NT2/D1 (cell line): ENCODE data around the gene GDNF.

Experiments used
- DNase-seq: peaks from one replicate; pipeline ENCODE4 v3.0.0-alpha.2; 2011; ENCODE audit warnings: low read depth, low spot score
- H3K27me3 ChIP-seq: 2 replicates; pipeline ENCODE4 v1.6.0; 2011; ENCODE audit warnings: mild to moderate bottlenecking; ENCODE audit not compliant: insufficient read length, insufficient read depth
- H3K36me3 ChIP-seq: 2 replicates; pipeline ENCODE4 v1.6.1; 2011; ENCODE audit warnings: mild to moderate bottlenecking, low read length, mixed read lengths; ENCODE audit not compliant: insufficient read depth, insufficient read length
- H3K4me1 ChIP-seq: 2 replicates; pipeline ENCODE4 v1.5.1; 2011; ENCODE audit not compliant: insufficient read depth, insufficient read length
- H3K4me3 ChIP-seq: 2 replicates; pipeline ENCODE4 v1.5.1; 2011; ENCODE audit warnings: low read depth; ENCODE audit not compliant: insufficient read length
- H3K9ac ChIP-seq: 2 replicates; pipeline ENCODE4 v1.6.0; 2011; ENCODE audit warnings: low read depth; ENCODE audit not compliant: insufficient read length
- H3K9me3 ChIP-seq: 2 replicates; pipeline ENCODE4 v1.5.1; 2011; ENCODE audit warnings: mild to moderate bottlenecking, low read length; ENCODE audit not compliant: insufficient read depth
- SUZ12 ChIP-seq: IDR thresholded peaks from 2 replicates; pipeline ENCODE4 v1.6.1; 2011; ENCODE audit not compliant: insufficient read length, insufficient read depth; ENCODE audit errors: extremely low read depth
- YY1 ChIP-seq: IDR thresholded peaks from 2 replicates; pipeline ENCODE4 v1.6.1; 2011; ENCODE audit not compliant: insufficient read length, insufficient read depth
- ZNF274 ChIP-seq: IDR thresholded peaks from 2 replicates; pipeline ENCODE4 v1.6.1; 2011; ENCODE audit warnings: mild to moderate bottlenecking, low read depth, low read length

GDNF gene

GRCh38 chr5:37858250-37858649 lies 18.4 kb upstream of the GDNF start:
- TF ChIP-seq SUZ12 (no peak), YY1 (no peak), ZNF274 (no peak)
- no peak overlapping the region for H3K9ac ChIP-seq
- no peaks in the 10 kb centered on the region for H3K4me1 ChIP-seq
- 0 out of 2 replicates have a peak, but pooled peaks cover 7% of the 10 kb centered on the region for H3K9me3 ChIP-seq
- no peaks in the 10 kb centered on the region for H3K27me3 ChIP-seq
- no peak for DNase-seq
- no peak overlapping the region for H3K4me3 ChIP-seq
- H3K36me3 ChIP-seq, result no peaks in the 10 kb centered on the region

GRCh38 chr5:37857696-37858095 lies 17.9 kb upstream of the GDNF start:
- H3K27me3 ChIP-seq, result no peaks in the 10 kb centered on the region
- TF ChIP-seq ZNF274, result no peak

GRCh38 chr5:37855438-37855837 lies 15.6 kb upstream of the GDNF start:
- no peak for TF ChIP-seq ZNF274
- no peak for TF ChIP-seq SUZ12
- no peak for TF ChIP-seq YY1
- Histone ChIP-seq H3K4me1 (no peaks in the 10 kb centered on the region), H3K9ac (no peak overlapping the region), H3K9me3 (0 out of 2 replicates have a peak, but pooled peaks cover 7% of the 10 kb centered on the region), H3K27me3 (no peaks in the 10 kb centered on the region), H3K4me3 (no peak overlapping the region), H3K36me3 (no peaks in the 10 kb centered on the region)
- no peak for DNase-seq

More at GRCh38 chr5:37857696-37858095, 17.9 kb upstream of the GDNF start:
- H3K36me3 ChIP-seq, result no peaks in the 10 kb centered on the region
- H3K9me3 ChIP-seq, result 0 out of 2 replicates have a peak, but pooled peaks cover 7% of the 10 kb centered on the region
- no peak overlapping the region for H3K4me3 ChIP-seq
- H3K9ac ChIP-seq, result no peak overlapping the region
- no peak for DNase-seq
- H3K4me1 ChIP-seq, result no peaks in the 10 kb centered on the region

GRCh38 chr5:37851305-37851704 lies 11.5 kb upstream of the GDNF start:
- H3K9ac ChIP-seq, result no peak overlapping the region
- TF ChIP-seq SUZ12, result no peak
- TF ChIP-seq YY1, result no peak
- TF ChIP-seq ZNF274, result no peak
- DNase-seq, result no peak

GRCh38 chr5:37850226-37850865 lies 10.5 kb upstream of the GDNF start:
- Histone ChIP-seq H3K9ac (no peak overlapping the region), H3K4me1 (no peaks in the 10 kb centered on the region), H3K9me3 (0 out of 2 replicates have a peak, but pooled peaks cover 7% of the 10 kb centered on the region), H3K36me3 (no peaks in the 10 kb centered on the region), H3K4me3 (no peak overlapping the region), H3K27me3 (no peaks in the 10 kb centered on the region)
- TF ChIP-seq YY1 (no peak), ZNF274 (no peak), SUZ12 (no peak)
- no peak for DNase-seq

More at GRCh38 chr5:37851305-37851704, 11.5 kb upstream of the GDNF start:
- no peaks in the 10 kb centered on the region for H3K4me1 ChIP-seq
- no peaks in the 10 kb centered on the region for H3K27me3 ChIP-seq
- H3K36me3 ChIP-seq, result no peaks in the 10 kb centered on the region
- 0 out of 2 replicates have a peak, but pooled peaks cover 7% of the 10 kb centered on the region for H3K9me3 ChIP-seq
- H3K4me3 ChIP-seq, result no peak overlapping the region

GRCh38 chr5:37849641-37850040 lies 9.8 kb upstream of the GDNF start:
- H3K4me3 ChIP-seq, result no peak overlapping the region
- TF ChIP-seq YY1 (no peak), ZNF274 (no peak), SUZ12 (no peak)
- H3K4me1 ChIP-seq, result no peaks in the 10 kb centered on the region
- H3K27me3 ChIP-seq, result no peaks in the 10 kb centered on the region
- DNase-seq, result no peak
- H3K36me3 ChIP-seq, result no peaks in the 10 kb centered on the region
- no peak overlapping the region for H3K9ac ChIP-seq
- H3K9me3 ChIP-seq, result 0 out of 2 replicates have a peak, but pooled peaks cover 6% of the 10 kb centered on the region

- no peak overlapping the region for H3K4me3 ChIP-seq
- H3K9ac ChIP-seq, result no peak overlapping the region
- no peaks in the 10 kb centered on the region for H3K36me3 ChIP-seq
- no peak for DNase-seq
- H3K27me3 ChIP-seq, result no peaks in the 10 kb centered on the region
- no peaks in the 10 kb centered on the region for H3K4me1 ChIP-seq
- no peak for TF ChIP-seq YY1
- H3K9me3 ChIP-seq, result no peaks in the 10 kb centered on the region
These were observed 8.2 kb upstream of the GDNF start for GRCh38 chr5:37847978-37848425.
